SJSA1 (cell line): ENCODE results near the gene TLR2. TPM values are rescaled to one million over a fixed set of nuclear protein-coding genes. Genes with fewer than 3 reads are reported as not detected.

ENCODE experiments used
- DNase-seq, 2 experiments: peaks; one replicate each; pipeline ENCODE4 v3.0.0-alpha.2; 2015 to 2020; ENCODE audit warnings: low spot score in 2 of 2, low read depth in 1 of 2
- H3K27ac ChIP-seq: fragments of 250-450 bp; sonication (Bioruptor Pico); 2 replicates; pipeline ENCODE4 v1.5.1; 2020; ENCODE audit warnings: mild to moderate bottlenecking, moderate library complexity
- H3K27me3 ChIP-seq: fragments of 250-450 bp; sonication (Bioruptor Pico); replicated peaks from 2 replicates; pipeline ENCODE4 v1.5.1; 2020; ENCODE audit warnings: mild to moderate bottlenecking, moderate library complexity
- H3K36me3 ChIP-seq: fragments of 250-450 bp; sonication (Bioruptor Pico); 2 replicates; pipeline ENCODE4 v1.5.1; 2020; ENCODE audit warnings: mild to moderate bottlenecking
- H3K4me1 ChIP-seq: fragments of 250-450 bp; sonication (Bioruptor Pico); replicated peaks from 2 replicates; pipeline ENCODE4 v1.6.1; 2021; ENCODE audit warnings: mild to moderate bottlenecking
- H3K4me3 ChIP-seq: fragments of 250-450 bp; sonication (Bioruptor Pico); 2 replicates; pipeline ENCODE4 v1.5.1; 2020; ENCODE audit warnings: mild to moderate bottlenecking
- H3K9me3 ChIP-seq: fragments of 250-450 bp; sonication (Bioruptor Pico); replicated peaks from 2 replicates; pipeline ENCODE4 v1.5.1; 2020; ENCODE audit warnings: mild to moderate bottlenecking
- total RNA-seq: library from RNA; depleted of rRNA; stranded (reverse); fragments of >200 nt; shearing (Covaris generic); gene quantifications from 2 replicates; pipeline ENCODE4 v1.2.3, GENCODE V29; 2014

The TLR2 gene
- total RNA-seq, 1 experiment from 2014 or later = not detected

DNA sequence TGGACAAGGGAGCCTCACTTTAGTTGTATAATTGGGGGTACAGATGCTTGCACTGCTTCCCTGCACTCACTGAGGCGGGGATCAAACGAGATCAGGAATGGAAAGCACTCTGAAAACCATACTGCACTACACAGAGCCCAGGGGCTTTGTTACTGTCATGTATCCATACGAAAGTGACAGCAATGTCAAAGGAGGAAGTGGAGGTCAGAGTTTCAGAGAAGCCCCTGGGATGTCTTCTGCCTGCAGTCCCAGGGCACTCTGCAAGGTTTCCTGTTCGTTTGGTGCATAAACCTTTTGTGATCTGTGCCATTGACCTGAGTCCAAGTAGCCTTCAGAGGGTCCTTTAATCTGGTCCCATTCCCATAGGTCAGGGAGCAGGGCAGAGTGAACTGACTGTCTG lies 44.6 kb downstream of the TLR2 start:
- Histone ChIP-seq H3K9me3 (no peaks in the 10 kb centered on the region; the same call in 1 of the 2 replicates), H3K4me1 (no peaks in the 10 kb centered on the region), H3K4me3 (no peak overlapping the region), H3K27me3 (no peaks in the 10 kb centered on the region; the same call in 1 of the 2 replicates), H3K27ac (no peak overlapping the region), H3K36me3 (no peaks in the 10 kb centered on the region)
- DNase-seq = no peak

GRCh38 chr4:153729895-153730294 lies 45.8 kb downstream of the TLR2 start:
- no peak for DNase-seq
- peaks cover 4% of the 10 kb centered on the region; the same call in 1 of the 2 replicates for H3K27me3 ChIP-seq
- H3K27ac ChIP-seq = no peak overlapping the region
- H3K4me3 ChIP-seq = no peak overlapping the region
- no peaks in the 10 kb centered on the region for H3K4me1 ChIP-seq
- H3K9me3 ChIP-seq = no peaks in the 10 kb centered on the region; the same call in 1 of the 2 replicates
- H3K36me3 ChIP-seq = no peaks in the 10 kb centered on the region

DNA sequence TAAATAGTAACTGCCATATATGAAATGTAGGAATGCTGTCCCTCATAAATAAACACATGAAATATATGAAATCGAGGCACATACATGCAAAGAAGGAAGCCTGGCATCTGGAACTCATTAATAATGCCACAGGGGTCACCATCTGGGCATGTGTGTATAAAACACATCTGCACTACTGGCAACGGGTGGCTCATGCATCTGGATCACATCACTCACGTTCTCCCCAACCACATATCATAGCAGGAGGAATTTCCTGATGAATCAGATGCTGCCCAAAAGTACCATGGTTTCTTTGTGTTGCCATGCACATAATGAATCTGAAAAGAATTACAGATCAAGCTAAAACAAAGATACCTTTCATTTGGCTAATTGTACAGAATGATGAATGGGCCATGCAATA lies 47.2 kb downstream of the TLR2 start:
- Histone ChIP-seq H3K36me3 (no peaks in the 10 kb centered on the region), H3K4me3 (no peak overlapping the region), H3K27ac (no peak overlapping the region), H3K9me3 (no peaks in the 10 kb centered on the region; the same call in 1 of the 2 replicates), H3K27me3 (peaks cover 4% of the 10 kb centered on the region; the same call in 1 of the 2 replicates), H3K4me1 (no peaks in the 10 kb centered on the region)
- DNase-seq = no peak

DNA sequence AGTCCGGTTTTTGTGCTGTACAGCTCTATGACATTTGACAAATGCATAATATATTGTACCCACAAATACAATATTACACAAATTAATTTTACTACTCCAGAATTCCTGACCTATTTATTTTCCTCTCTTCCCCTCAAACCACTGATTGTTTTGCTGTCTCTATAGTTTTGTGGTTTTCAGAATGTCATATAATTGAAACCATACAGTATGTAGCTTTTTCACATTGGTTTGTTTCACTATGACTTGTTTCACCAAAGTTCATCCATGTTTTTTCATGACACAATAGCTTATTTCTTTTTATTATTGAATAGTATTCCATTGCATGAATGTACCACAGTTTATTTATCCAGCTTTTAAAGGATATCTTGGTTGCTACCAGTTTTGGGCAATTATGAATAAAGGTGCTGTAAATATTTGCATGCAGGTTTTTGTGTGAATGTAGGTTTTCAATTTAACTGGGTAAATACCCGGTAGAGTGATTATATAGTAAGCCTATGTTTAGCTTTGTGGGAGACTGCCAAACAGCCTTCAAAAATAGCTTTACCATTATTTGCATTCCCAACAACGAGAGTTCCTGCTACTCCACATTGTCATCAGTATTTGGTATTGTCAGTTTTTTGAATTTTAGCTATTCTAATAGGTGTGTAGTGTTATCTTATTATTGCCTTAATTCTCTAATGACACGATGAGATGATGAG lies 49.8 kb downstream of the TLR2 start:
- no peak overlapping the region for H3K4me3 ChIP-seq
- H3K9me3 ChIP-seq = no peaks in the 10 kb centered on the region; the same call in 1 of the 2 replicates
- DNase-seq = no peak
- peaks cover 4% of the 10 kb centered on the region; the same call in 1 of the 2 replicates for H3K27me3 ChIP-seq
- H3K4me1 ChIP-seq = no peaks in the 10 kb centered on the region
- no peaks in the 10 kb centered on the region for H3K36me3 ChIP-seq
- no peak overlapping the region for H3K27ac ChIP-seq

DNA sequence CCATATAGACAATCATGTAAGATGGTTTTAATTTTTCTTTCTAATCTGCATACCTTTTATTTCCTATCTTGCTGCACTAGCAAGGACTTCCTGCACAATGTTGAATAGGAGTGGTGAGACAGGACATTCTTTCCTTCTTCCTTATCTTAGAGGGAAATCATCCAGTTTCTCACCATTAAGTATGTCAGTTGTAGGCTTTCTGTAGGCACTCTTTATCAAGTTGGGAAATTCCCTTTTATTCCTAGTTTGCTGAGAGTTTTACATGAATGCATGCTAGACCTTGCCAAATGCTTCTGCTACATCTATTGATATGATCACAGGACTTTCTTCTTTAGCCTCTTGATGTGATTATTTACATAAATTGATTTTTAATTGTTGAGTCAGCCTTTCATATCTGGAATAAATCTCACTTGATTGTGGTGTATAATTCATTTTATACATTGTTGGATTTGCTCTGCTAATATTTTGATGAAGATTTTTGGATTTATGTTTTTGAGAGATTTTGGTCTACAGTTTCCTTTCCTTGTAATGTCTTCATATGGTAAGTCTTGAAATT lies 51.9 kb downstream of the TLR2 start:
- no peak for DNase-seq
- H3K4me1 ChIP-seq = no peaks in the 10 kb centered on the region
- H3K27ac ChIP-seq = no peak overlapping the region
- H3K4me3 ChIP-seq = no peak overlapping the region
- H3K9me3 ChIP-seq = no peaks in the 10 kb centered on the region; the same call in 1 of the 2 replicates
- H3K27me3 ChIP-seq = peaks cover 4% of the 10 kb centered on the region; the same call in 1 of the 2 replicates
- H3K36me3 ChIP-seq = no peaks in the 10 kb centered on the region

GRCh38 chr4:153741541-153741940 lies 57.5 kb downstream of the TLR2 start:
- Histone ChIP-seq H3K27ac (no peak overlapping the region), H3K27me3 (no peaks in the 10 kb centered on the region), H3K4me1 (no peaks in the 10 kb centered on the region), H3K4me3 (no peak overlapping the region), H3K9me3 (no peaks in the 10 kb centered on the region; the same call in 1 of the 2 replicates), H3K36me3 (no peaks in the 10 kb centered on the region)
- DNase-seq = no peak

GRCh38 chr4:153745651-153746050 lies 61.6 kb downstream of the TLR2 start:
- H3K27ac ChIP-seq = no peak overlapping the region
- DNase-seq = no peak
- H3K9me3 ChIP-seq = no peaks in the 10 kb centered on the region; the same call in 1 of the 2 replicates
- H3K4me1 ChIP-seq = no peaks in the 10 kb centered on the region
- no peaks in the 10 kb centered on the region for H3K36me3 ChIP-seq
- no peaks in the 10 kb centered on the region for H3K27me3 ChIP-seq
- H3K4me3 ChIP-seq = no peak overlapping the region

GRCh38 chr4:153747406-153747955 lies 63.4 kb downstream of the TLR2 start:
- DNase-seq = no peak
- no peak overlapping the region for H3K27ac ChIP-seq
- H3K4me3 ChIP-seq = no peak overlapping the region
- no peaks in the 10 kb centered on the region for H3K9me3 ChIP-seq
- H3K27me3 ChIP-seq = no peaks in the 10 kb centered on the region
- no peaks in the 10 kb centered on the region for H3K4me1 ChIP-seq
- no peaks in the 10 kb centered on the region for H3K36me3 ChIP-seq

GRCh38 chr4:153748378-153748777 lies 64.3 kb downstream of the TLR2 start:
- H3K27me3 ChIP-seq = no peaks in the 10 kb centered on the region
- no peak for DNase-seq
- no peaks in the 10 kb centered on the region for H3K9me3 ChIP-seq
- no peak overlapping the region for H3K4me3 ChIP-seq
- H3K27ac ChIP-seq = no peak overlapping the region
- H3K36me3 ChIP-seq = no peaks in the 10 kb centered on the region
- no peaks in the 10 kb centered on the region for H3K4me1 ChIP-seq

DNA sequence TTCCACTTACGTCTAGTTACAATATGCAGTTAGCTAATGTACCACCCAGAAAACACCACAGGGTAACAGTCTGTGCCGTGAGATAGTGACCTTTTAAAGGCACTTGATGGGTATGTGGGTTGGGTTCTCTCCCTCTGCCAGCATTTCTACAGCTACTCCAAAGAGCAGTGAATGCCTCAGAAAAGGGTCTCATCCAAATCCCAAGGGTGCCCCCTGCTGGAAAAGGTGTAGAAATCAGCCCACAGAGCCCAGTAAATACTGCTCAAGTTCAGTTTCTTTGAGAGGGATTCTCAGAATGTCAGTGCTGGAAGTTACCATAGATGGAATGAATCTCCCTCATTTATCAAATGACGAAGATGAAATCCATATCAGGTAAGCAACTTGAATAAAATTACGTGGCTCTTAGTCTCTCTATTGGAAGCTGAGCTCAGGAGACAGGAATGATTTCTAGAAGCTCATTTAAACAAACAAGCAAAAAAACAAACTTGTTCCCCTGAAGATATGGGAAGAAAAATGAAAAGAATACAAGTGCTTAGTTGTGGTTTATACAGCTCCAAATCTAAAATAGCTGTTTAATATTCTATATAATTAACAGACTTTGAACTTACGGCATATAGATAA lies 66.2 kb downstream of the TLR2 start:
- DNase-seq = peak; percentile 33 to 54
- no peaks in the 10 kb centered on the region for H3K4me1 ChIP-seq
- H3K36me3 ChIP-seq = no peaks in the 10 kb centered on the region
- H3K4me3 ChIP-seq = no peak overlapping the region
- no peak overlapping the region for H3K27ac ChIP-seq
- no peaks in the 10 kb centered on the region for H3K9me3 ChIP-seq
- no peaks in the 10 kb centered on the region for H3K27me3 ChIP-seq

DNA sequence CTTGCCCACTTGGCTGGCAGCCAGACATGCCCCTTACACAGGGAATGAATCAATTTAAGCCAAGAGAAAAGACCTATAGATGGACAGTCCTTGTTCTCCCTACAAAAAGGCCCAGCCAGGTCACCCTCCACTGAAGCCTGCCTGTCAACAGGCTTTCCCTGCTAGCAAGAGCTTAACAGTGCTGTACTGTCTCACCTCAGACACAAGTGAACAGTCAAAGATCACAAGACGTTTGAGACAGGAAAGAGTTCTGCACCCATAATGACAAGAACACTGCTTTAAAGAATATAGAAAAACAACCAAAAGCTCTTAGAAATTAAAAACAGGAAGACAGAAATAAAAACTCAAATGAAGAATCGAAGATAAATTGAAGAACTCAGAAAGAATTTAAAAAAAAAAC lies 71.1 kb downstream of the TLR2 start:
- no peaks in the 10 kb centered on the region for H3K4me1 ChIP-seq
- H3K36me3 ChIP-seq = no peaks in the 10 kb centered on the region
- H3K4me3 ChIP-seq = no peak overlapping the region
- no peak overlapping the region for H3K27ac ChIP-seq
- H3K27me3 ChIP-seq = no peaks in the 10 kb centered on the region
- DNase-seq = no peak
- H3K9me3 ChIP-seq = no peaks in the 10 kb centered on the region
